Adrenal gland (tissue), 12 donors: ENCODE results near the gene EPC1. TPM values are rescaled to one million over a fixed set of nuclear protein-coding genes. Genes with fewer than 3 reads are reported as not detected.

Experiments
- DNase-seq, 7 donors: peaks; one replicate each; pipeline ENCODE4 v3.0.0-alpha.2; 2019 to 2020
- H3K27ac ChIP-seq, 5 donors: fragments of 200-600 bp; sonication (generic) in 4 of 5; 1 replicate in 3 of 5; 2 replicates in 2 of 5; pipeline versions ENCODE4 v1.5.1 to v1.8.0; 2016 to 2020; ENCODE audit warnings: mild to moderate bottlenecking in 1 of 5
- H3K27me3 ChIP-seq: fragments of 200-600 bp; 2 replicates; pipeline ENCODE4 v1.8.0; 2021
- H3K36me3 ChIP-seq, 2 donors: fragments of 200-600 bp; replicated peaks in 1 of 2; 1 replicate in 1 of 2; 2 replicates in 1 of 2; pipeline versions ENCODE4 v1.5.1 to v1.8.0; 2018 to 2022
- H3K4me1 ChIP-seq, 2 donors: fragments of 200-600 bp; replicated peaks in 1 of 2; 1 replicate in 1 of 2; 2 replicates in 1 of 2; pipeline versions ENCODE4 v1.5.1 to v1.8.0; 2018 to 2021
- H3K4me3 ChIP-seq, 4 donors: fragments of 200-600 bp; sonication (generic) in 3 of 4; one replicate each; pipeline ENCODE4 v1.5.1; 2016 to 2018
- H3K9me3 ChIP-seq, 3 donors: fragments of 200-600 bp; sonication (generic) in 1 of 3; replicated peaks in 1 of 3; 1 replicate in 2 of 3; 2 replicates in 1 of 3; pipeline versions ENCODE4 v1.5.1 to v1.8.0; 2016 to 2021
- POLR2A ChIP-seq, 2 donors: fragments of 450-650 bp; IDR thresholded peaks; one replicate each; pipeline ENCODE4 v1.6.1; 2017; ENCODE audit warnings: antibody characterized with exemption in 2 of 2, mild to moderate bottlenecking in 2 of 2, moderate library complexity in 1 of 2
- WGBS, 4 donors: extraction: QIAGEN DNeasy Blood & Tissue Kit in 2 of 4; methylation state at CpG; one replicate each; pipeline versions ENCODE4 v1.1.5 to v1.1.7; 2013 to 2017; 5-methylcytosine and 5-hydroxymethylcytosine counted together
- intact Hi-C, 2 donors: fragments of 100-400 bp; cut with DNase I; formaldehyde crosslinking; loops; one replicate each; pipeline versions ENCODE4 v1.14.1 to v1.15.0; 2022 to 2023
- polyA plus RNA-seq, 3 donors: library from polyadenylated mRNA; stranded (reverse); fragments of 200-250 nt in 2 of 3; fragments of 350-450 nt in 1 of 3; fragmentation: Illumina TruSeq in 1 of 3; extraction: RNeasy Lipid Tissue Mini Kit (QIAGEN cat#74804) in 1 of 3; gene quantifications; one replicate each; pipeline ENCODE4 v1.2.3, GENCODE V29; 2013 to 2014
- total RNA-seq, 9 donors: library from RNA; depleted of rRNA in 4 of 9; stranded (reverse); fragments of >200 nt in 4 of 9; fragments of 120-200 nt in 1 of 9; fragmentation: NEBNext Ultra II Directional in 1 of 9; extraction: Animal tissue kit (Norgen Biotek cat#: 25700) in 1 of 9; gene quantifications; one replicate each; pipeline versions ENCODE4 v1.1.0 to v1.2.4, GENCODE V29; 2013 to 2023
- TF ChIP-seq, protein P1 (sequence below), 6 experiments: fragments of 450-650 bp in 4 of 6; fragments of 200-600 bp in 2 of 6; sonication (generic) in 1 of 6; IDR thresholded peaks; 1 replicate in 5 of 6; 2 replicates in 1 of 6; pipeline versions ENCODE4 v1.5.1 to v1.8.0; 2016 to 2021; ENCODE audit warnings: antibody characterized with exemption in 6 of 6, mild to moderate bottlenecking in 2 of 6, moderate library complexity in 1 of 6
- donor health status: healthy with polysubstance abuse.
- donor health status: Bipolar disorder and iron deficiency.
- donor health status: DM: yes; HTN: yes; CAD: no.
- donor health status: DM: no; HTN: no; CAD: no.
- donor health status: DM: no; HTN: no; CAD: no.
- donor health status: DM: yes; HTN: yes; CAD: no.

EPC1 gene
- total and polyA plus RNA-seq, 12 donors = 10.9 to 43.6 (median 24.4) TPM

DNA sequence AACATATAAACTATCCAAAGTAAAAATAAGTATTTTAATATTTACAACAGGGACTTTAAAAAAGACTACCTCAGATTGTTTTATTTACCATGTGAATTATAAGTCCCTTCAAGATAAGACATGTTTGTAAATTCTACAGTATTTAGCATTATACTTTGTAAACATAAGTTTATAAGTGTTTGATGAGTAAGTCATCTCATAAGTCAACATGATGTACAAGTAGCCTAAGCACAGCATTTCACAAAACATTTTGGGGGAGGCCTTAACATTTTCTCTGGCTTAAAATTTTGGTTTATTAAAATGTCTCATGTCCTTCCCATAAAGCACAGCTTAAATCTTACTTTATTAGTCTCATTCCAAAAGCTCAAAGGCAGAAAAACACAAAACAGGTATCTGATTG lies 15.4 kb downstream of the EPC1 start:
- DNase-seq = no peak
- peak overlapping the region in 1 of 5 donors; percentile 15 for H3K27ac ChIP-seq
- peaks cover 42 to 89% of the 10 kb centered on the region in 2 donors for H3K4me1 ChIP-seq
- H3K9me3 ChIP-seq = no peaks in the 10 kb centered on the region
- H3K4me3 ChIP-seq = no peak overlapping the region
- TF ChIP-seq POLR2A (IDR thresholded peaks at IDR 0.05) = no peak
- TF ChIP-seq, protein P1, sequence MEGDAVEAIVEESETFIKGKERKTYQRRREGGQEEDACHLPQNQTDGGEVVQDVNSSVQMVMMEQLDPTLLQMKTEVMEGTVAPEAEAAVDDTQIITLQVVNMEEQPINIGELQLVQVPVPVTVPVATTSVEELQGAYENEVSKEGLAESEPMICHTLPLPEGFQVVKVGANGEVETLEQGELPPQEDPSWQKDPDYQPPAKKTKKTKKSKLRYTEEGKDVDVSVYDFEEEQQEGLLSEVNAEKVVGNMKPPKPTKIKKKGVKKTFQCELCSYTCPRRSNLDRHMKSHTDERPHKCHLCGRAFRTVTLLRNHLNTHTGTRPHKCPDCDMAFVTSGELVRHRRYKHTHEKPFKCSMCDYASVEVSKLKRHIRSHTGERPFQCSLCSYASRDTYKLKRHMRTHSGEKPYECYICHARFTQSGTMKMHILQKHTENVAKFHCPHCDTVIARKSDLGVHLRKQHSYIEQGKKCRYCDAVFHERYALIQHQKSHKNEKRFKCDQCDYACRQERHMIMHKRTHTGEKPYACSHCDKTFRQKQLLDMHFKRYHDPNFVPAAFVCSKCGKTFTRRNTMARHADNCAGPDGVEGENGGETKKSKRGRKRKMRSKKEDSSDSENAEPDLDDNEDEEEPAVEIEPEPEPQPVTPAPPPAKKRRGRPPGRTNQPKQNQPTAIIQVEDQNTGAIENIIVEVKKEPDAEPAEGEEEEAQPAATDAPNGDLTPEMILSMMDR (IDR thresholded peaks at IDR 0.05) = no peak
- no peaks in the 10 kb centered on the region for H3K27me3 ChIP-seq
- no peaks in the 10 kb centered on the region for H3K36me3 ChIP-seq
- intact Hi-C loops = no loop called here

DNA sequence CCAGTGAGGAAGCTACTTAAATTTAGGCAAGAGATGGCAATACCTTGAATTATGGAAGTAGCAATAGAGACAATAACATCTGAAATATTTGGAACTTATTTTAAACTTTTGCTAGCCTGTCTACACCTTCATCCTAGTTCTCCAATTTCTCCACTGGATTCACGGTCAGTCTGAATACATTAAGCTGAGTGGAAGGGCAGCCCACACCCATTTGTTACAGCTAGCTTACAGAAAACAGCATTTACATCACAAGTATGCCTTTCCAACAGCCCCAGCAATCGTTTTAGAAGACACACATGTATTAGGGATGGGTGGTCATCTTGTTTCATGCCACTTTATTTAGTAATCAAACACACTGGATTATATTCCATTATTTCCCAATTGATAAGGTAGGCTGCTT lies 16.7 kb downstream of the EPC1 start:
- no peaks in the 10 kb centered on the region for H3K27me3 ChIP-seq
- TF ChIP-seq, protein P1 (IDR thresholded peaks at IDR 0.05) = no peak
- TF ChIP-seq POLR2A (IDR thresholded peaks at IDR 0.05) = no peak
- no peak overlapping the region for H3K4me3 ChIP-seq
- H3K4me1 ChIP-seq = peaks cover 51 to 94% of the 10 kb centered on the region in 2 donors
- H3K36me3 ChIP-seq = no peaks in the 10 kb centered on the region
- DNase-seq = no peak
- WGBS, 4 donors = 34 to 64% (median 45%) methylated on average over 2 of the region's 2 CpGs
- H3K9me3 ChIP-seq = no peaks in the 10 kb centered on the region
- H3K27ac ChIP-seq = peak overlapping the region in 1 of 5 donors; percentile 15
- intact Hi-C loops = no loop called here

DNA sequence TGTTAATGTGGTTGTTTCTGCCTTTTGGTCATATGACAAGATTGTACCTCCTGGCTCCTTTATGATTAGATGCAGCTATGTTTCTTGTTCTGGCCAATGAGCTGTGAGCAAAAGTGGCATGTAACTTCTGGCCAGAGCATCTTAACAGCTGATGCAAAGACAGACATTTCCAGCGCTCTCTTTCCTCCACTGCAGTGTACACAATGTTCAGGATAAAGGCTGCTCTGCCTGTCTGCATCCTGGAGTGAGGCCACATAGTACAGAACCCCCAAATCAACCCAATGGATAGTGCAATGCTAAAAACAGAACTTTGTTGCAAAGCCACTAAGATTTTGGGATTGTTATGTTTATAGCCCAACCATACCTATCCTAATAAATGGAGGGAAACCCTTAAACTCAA lies 17.9 kb downstream of the EPC1 start:
- peaks cover 53 to 92% of the 10 kb centered on the region in 2 donors for H3K4me1 ChIP-seq
- no peaks in the 10 kb centered on the region for H3K27me3 ChIP-seq
- H3K9me3 ChIP-seq = no peaks in the 10 kb centered on the region
- no peaks in the 10 kb centered on the region for H3K36me3 ChIP-seq
- intact Hi-C loops = no loop called here
- TF ChIP-seq, protein P1 (IDR thresholded peaks at IDR 0.05) = no peak
- no peak for TF ChIP-seq POLR2A (IDR thresholded peaks at IDR 0.05)
- no peak for DNase-seq
- H3K4me3 ChIP-seq = no peak overlapping the region
- 64 to 92% (median 86%) methylated on average over 1 of the region's 1 CpG for WGBS, 4 donors
- peak overlapping the region in 2 of 5 donors; percentile 8 to 10 for H3K27ac ChIP-seq

- Histone ChIP-seq H3K9me3 (no peaks in the 10 kb centered on the region), H3K27me3 (no peaks in the 10 kb centered on the region), H3K4me3 (no peak overlapping the region), H3K4me1 (peaks cover 48 to 90% of the 10 kb centered on the region in 2 donors), H3K27ac (peak overlapping the region in 3 of 5 donors; percentile 2 to 27 (median 8)), H3K36me3 (no peaks in the 10 kb centered on the region)
- intact Hi-C loops = no loop called here
- 59 to 72% (median 68%) methylated on average over 3 of the region's 3 CpGs for WGBS, 4 donors
- no peak for DNase-seq
- no peak for TF ChIP-seq POLR2A (IDR thresholded peaks at IDR 0.05)
- TF ChIP-seq, protein P1 (IDR thresholded peaks at IDR 0.05) = no peak
Measured at GRCh38 chr10:32328499-32328898, 18.5 kb downstream of the EPC1 start.
